Mammary epithelial cell (primary cell): ENCODE measurements around the gene PFKFB4.

Experiments
- CTCF ChIP-seq, 2 donors: IDR thresholded peaks in 1 of 2; conservative IDR thresholded peaks in 1 of 2; 2 replicates each; pipeline ENCODE4 v1.5.1; 2011 to 2012; ENCODE audit warnings: inconsistent platforms in 2 of 2, low read length in 2 of 2, mild to moderate bottlenecking in 2 of 2, control low read depth in 1 of 2, low read depth in 1 of 2; ENCODE audit not compliant: insufficient read depth in 1 of 2; ENCODE audit errors: extremely low read depth in 1 of 2
- EZH2 ChIP-seq: IDR thresholded peaks from 2 replicates; pipeline ENCODE4 v1.6.1; 2012; ENCODE audit warnings: low read length, inconsistent platforms, borderline replicate concordance

- TF ChIP-seq CTCF (conservative IDR thresholded peaks at IDR 0.05 in 1 of 2, IDR thresholded peaks at IDR 0.05 in 1 of 2; ENCODE audit: extremely low read depth in 1 of 2, insufficient read depth in 1 of 2, low read depth in 1 of 2, low read length in 2 of 2) (no peak), EZH2 (no peak)
These were observed 82.0 kb downstream of the PFKFB4 start for GRCh38 chr3:48474619-48475018.
